NT2/D1 (cell line): ENCODE data around the gene SLC24A3.
A peak's percentile ranks its signal among the peaks of the same experiment; 100 is the strongest.
"Not testable (repeated sequence)": the region's sequence is repeated elsewhere in the genome, so short reads cannot be mapped to it uniquely, and the experiment has no call there.

ENCODE experiments used
- DNase-seq: peaks from one replicate; pipeline ENCODE4 v3.0.0-alpha.2; 2011; ENCODE audit warnings: low read depth, low spot score
- H3K27me3 ChIP-seq: 2 replicates; pipeline ENCODE4 v1.6.0; 2011; ENCODE audit warnings: mild to moderate bottlenecking; ENCODE audit not compliant: insufficient read length, insufficient read depth
- H3K36me3 ChIP-seq: 2 replicates; pipeline ENCODE4 v1.6.1; 2011; ENCODE audit warnings: mild to moderate bottlenecking, low read length, mixed read lengths; ENCODE audit not compliant: insufficient read depth, insufficient read length
- H3K4me1 ChIP-seq: 2 replicates; pipeline ENCODE4 v1.5.1; 2011; ENCODE audit not compliant: insufficient read depth, insufficient read length
- H3K4me3 ChIP-seq: 2 replicates; pipeline ENCODE4 v1.5.1; 2011; ENCODE audit warnings: low read depth; ENCODE audit not compliant: insufficient read length
- H3K9ac ChIP-seq: 2 replicates; pipeline ENCODE4 v1.6.0; 2011; ENCODE audit warnings: low read depth; ENCODE audit not compliant: insufficient read length
- H3K9me3 ChIP-seq: 2 replicates; pipeline ENCODE4 v1.5.1; 2011; ENCODE audit warnings: mild to moderate bottlenecking, low read length; ENCODE audit not compliant: insufficient read depth
- SUZ12 ChIP-seq: IDR thresholded peaks from 2 replicates; pipeline ENCODE4 v1.6.1; 2011; ENCODE audit not compliant: insufficient read length, insufficient read depth; ENCODE audit errors: extremely low read depth
- YY1 ChIP-seq: IDR thresholded peaks from 2 replicates; pipeline ENCODE4 v1.6.1; 2011; ENCODE audit not compliant: insufficient read length, insufficient read depth
- ZNF274 ChIP-seq: IDR thresholded peaks from 2 replicates; pipeline ENCODE4 v1.6.1; 2011; ENCODE audit warnings: mild to moderate bottlenecking, low read depth, low read length

Gene SLC24A3

DNA sequence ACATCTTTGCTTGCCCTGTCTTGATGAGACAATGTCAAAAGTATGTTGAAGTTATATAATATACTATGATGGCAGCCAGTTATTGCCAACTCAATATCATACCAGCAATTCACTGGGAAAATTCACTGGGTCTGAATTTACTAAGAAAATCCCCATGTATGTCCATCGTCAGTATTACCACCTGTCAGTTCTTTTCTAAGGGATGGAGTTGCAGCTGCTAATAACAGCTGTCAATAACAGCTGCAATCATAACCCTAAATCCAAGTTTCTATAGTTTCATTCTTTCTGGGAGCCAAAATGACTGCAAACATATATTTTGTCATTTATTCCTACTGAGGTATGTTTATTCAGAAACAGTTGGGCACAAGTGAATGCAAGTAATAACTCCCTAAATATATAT lies 413.0 kb downstream of the SLC24A3 start:
- DNase-seq = no peak
- TF ChIP-seq SUZ12 (no peak), YY1 (no peak), ZNF274 (no peak)
- no peaks in the 10 kb centered on the region for H3K36me3 ChIP-seq

DNA sequence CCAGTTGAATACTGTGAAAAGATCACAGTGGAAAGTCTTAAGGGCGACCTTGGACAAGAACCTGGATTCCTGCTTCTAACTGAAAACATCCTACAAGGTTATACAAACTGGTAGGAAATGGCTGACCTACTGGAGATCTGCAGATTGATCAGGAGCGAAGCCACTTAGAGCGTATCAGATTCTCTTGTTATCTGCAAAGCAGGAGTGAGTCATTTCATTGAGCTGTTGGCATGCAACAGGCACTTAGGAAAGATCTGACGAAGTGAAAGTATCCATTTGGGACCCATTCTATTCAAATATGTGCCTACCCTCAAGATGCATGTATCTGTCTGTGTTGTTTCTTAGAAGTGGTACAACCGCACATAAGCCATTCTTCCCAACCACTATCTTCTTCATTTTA lies 414.5 kb downstream of the SLC24A3 start:
- TF ChIP-seq YY1 (no peak), ZNF274 (no peak), SUZ12 (no peak)
- Histone ChIP-seq H3K9ac (no peak overlapping the region), H3K36me3 (no peaks in the 10 kb centered on the region), H3K9me3 (no peaks in the 10 kb centered on the region; the same call in 1 of the 2 replicates), H3K4me3 (no peak overlapping the region), H3K27me3 (no peaks in the 10 kb centered on the region), H3K4me1 (no peaks in the 10 kb centered on the region)
- DNase-seq = no peak

More for the DNA sequence above, 413.0 kb downstream of the SLC24A3 start:
- no peak overlapping the region for H3K9ac ChIP-seq
- no peaks in the 10 kb centered on the region for H3K27me3 ChIP-seq
- H3K9me3 ChIP-seq = no peaks in the 10 kb centered on the region; the same call in 1 of the 2 replicates
- no peak overlapping the region for H3K4me3 ChIP-seq
- H3K4me1 ChIP-seq = no peaks in the 10 kb centered on the region

DNA sequence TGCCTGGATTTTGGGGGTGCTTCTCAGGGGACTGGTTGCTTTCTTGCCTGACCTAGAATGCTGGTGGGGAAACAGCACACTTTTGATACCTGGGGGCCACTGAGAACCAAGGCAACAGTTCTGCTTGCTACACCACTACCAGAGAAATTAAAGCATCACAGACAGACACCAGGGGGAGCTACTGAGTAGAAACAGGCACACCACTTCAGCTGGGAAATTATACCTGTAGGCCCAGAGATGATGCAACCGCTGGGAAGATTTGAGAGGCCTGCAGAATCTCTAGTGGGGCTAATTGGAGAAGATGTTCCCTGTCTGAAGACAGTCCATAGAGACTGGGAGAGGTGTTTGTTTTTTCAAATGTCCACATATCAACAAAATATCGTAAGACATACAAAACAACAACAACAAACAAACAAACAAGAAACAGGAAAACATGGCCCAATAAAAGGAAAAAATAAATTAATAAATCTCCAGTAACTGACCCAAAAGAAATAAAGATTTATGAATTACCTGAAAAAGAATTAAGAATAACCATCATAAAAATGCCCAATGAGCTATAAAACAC lies 416.2 kb downstream of the SLC24A3 start:
- no peak for TF ChIP-seq ZNF274
- no peak for TF ChIP-seq SUZ12
- no peak for TF ChIP-seq YY1
- no peaks in the 10 kb centered on the region; the same call in 1 of the 2 replicates for H3K9me3 ChIP-seq
- H3K9ac ChIP-seq = no peak overlapping the region
- H3K36me3 ChIP-seq = no peaks in the 10 kb centered on the region
- no peaks in the 10 kb centered on the region for H3K27me3 ChIP-seq
- H3K4me1 ChIP-seq = no peaks in the 10 kb centered on the region
- peak; percentile 44 for DNase-seq
- no peak overlapping the region for H3K4me3 ChIP-seq

DNA sequence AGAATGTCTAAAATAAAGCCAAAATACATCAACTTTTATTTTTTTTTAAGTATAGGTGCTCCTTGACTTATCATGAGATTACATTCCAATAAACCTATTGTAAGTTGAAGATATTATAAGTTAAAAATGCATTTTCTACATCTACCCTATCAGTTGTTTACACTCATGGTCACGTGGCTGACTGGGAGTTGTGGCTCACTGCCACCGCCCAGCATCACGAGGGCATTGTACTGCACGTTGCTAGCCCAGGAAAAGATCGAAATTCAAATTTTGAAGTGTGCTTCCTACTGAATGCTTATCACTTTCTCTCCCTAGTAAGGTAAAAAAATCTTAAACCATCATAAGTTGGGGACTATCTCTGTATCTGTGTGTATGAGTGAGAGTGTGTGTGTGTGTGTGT lies 419.0 kb downstream of the SLC24A3 start:
- TF ChIP-seq YY1 (no peak), ZNF274 (no peak), SUZ12 (no peak)
- no peaks in the 10 kb centered on the region for H3K27me3 ChIP-seq
- no peak overlapping the region for H3K4me3 ChIP-seq
- DNase-seq = no peak
- no peak overlapping the region for H3K9ac ChIP-seq
- H3K36me3 ChIP-seq = no peaks in the 10 kb centered on the region
- H3K4me1 ChIP-seq = no peaks in the 10 kb centered on the region
- H3K9me3 ChIP-seq = no peaks in the 10 kb centered on the region

DNA sequence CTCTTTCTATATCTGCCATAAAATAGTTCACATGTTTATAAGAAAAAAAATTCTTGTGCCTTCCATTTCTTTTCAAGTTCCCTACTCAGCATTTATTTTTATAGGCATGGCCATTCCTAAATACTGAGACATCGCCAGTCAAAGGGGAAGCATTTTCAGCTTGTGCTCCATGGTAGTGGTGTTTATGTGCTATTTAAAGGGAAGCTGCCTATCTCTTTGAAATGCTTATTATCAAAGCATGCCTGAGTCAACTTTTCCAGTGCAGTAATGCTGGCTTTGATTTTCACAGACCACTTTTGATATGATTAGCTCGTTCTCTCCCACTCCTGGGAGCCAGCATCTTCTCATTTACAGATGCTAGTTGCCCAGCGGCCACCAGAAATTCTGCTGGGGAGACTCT lies 421.5 kb downstream of the SLC24A3 start:
- Histone ChIP-seq H3K36me3 (no peaks in the 10 kb centered on the region), H3K4me1 (no peaks in the 10 kb centered on the region), H3K27me3 (no peaks in the 10 kb centered on the region), H3K9ac (no peak overlapping the region), H3K4me3 (no peak overlapping the region), H3K9me3 (no peaks in the 10 kb centered on the region)
- DNase-seq = no peak
- TF ChIP-seq YY1 = no peak
- TF ChIP-seq ZNF274 = no peak
- TF ChIP-seq SUZ12 = no peak

GRCh38 chr20:19639471-19640045 lies 427.1 kb downstream of the SLC24A3 start:
- not testable (repeated sequence) for H3K9me3 ChIP-seq, H3K36me3 ChIP-seq, H3K4me1 ChIP-seq, DNase-seq, H3K9ac ChIP-seq, H3K27me3 ChIP-seq, H3K4me3 ChIP-seq

- no peaks in the 10 kb centered on the region for H3K27me3 ChIP-seq
- H3K4me1 ChIP-seq = no peaks in the 10 kb centered on the region
- no peak for DNase-seq
- H3K9ac ChIP-seq = no peak overlapping the region
- no peaks in the 10 kb centered on the region for H3K36me3 ChIP-seq
- TF ChIP-seq SUZ12 (no peak), ZNF274 (no peak), YY1 (no peak)
- H3K9me3 ChIP-seq = no peaks in the 10 kb centered on the region
- H3K4me3 ChIP-seq = no peak overlapping the region
Measured at GRCh38 chr20:19642860-19643259, 430.4 kb downstream of the SLC24A3 start.

- Histone ChIP-seq H3K9me3 (no peaks in the 10 kb centered on the region), H3K9ac (no peak overlapping the region), H3K36me3 (no peaks in the 10 kb centered on the region), H3K4me3 (no peak overlapping the region), H3K27me3 (no peaks in the 10 kb centered on the region), H3K4me1 (no peaks in the 10 kb centered on the region)
- no peak for DNase-seq
- TF ChIP-seq YY1 = no peak
- no peak for TF ChIP-seq SUZ12
- TF ChIP-seq ZNF274 = no peak
Measured at GRCh38 chr20:19644085-19644484, 431.6 kb downstream of the SLC24A3 start.
